GM18519 (cell line): ENCODE data around the gene PLCB2.
A peak's percentile ranks its signal among the peaks of the same experiment; 100 is the strongest.

Experiments used
- ATAC-seq: cut with Tn5 transposase; IDR thresholded peaks from one replicate; pipeline ENCODE4 v1.9.1; 2021; ENCODE audit warnings: mild to moderate bottlenecking, moderate library complexity; ENCODE audit not compliant: unreplicated experiment, low FRiP score

PLCB2 gene

GRCh38 chr15:40325700-40326099 lies 18.0 kb upstream of the PLCB2 start:
- no peak for ATAC-seq

- no peak for ATAC-seq
Observed at GRCh38 chr15:40325188-40325587, 17.5 kb upstream of the PLCB2 start.

GRCh38 chr15:40323953-40324937 lies 16.5 kb upstream of the PLCB2 start:
- no peak for ATAC-seq

- ATAC-seq, result peak; percentile 83
Observed at GRCh38 chr15:40323239-40323952, 15.7 kb upstream of the PLCB2 start, which contains the start of gene INAFM2. Gene INAFM2 (plus strand): TSS chr15:40323692. CDS start chr15:40324056, 364 bp downstream.

GRCh38 chr15:40322531-40323238 lies 14.9 kb upstream of the PLCB2 start:
- ATAC-seq, result no peak

GRCh38 chr15:40320931-40321371 lies 13.2 kb upstream of the PLCB2 start:
- ATAC-seq, result no peak

GRCh38 chr15:40320409-40320808 lies 12.7 kb upstream of the PLCB2 start:
- no peak for ATAC-seq

- no peak for ATAC-seq
Observed at GRCh38 chr15:40317580-40317979, 9.8 kb upstream of the PLCB2 start.

- no peak for ATAC-seq
Observed at GRCh38 chr15:40316931-40317330, 9.2 kb upstream of the PLCB2 start.

GRCh38 chr15:40314723-40315276 lies 7.1 kb upstream of the PLCB2 start:
- no peak for ATAC-seq

- no peak for ATAC-seq
Observed at GRCh38 chr15:40313531-40314398, 6.0 kb upstream of the PLCB2 start.

- ATAC-seq, result no peak
Observed at GRCh38 chr15:40312370-40313158, 4.8 kb upstream of the PLCB2 start.

- no peak for ATAC-seq
Observed at GRCh38 chr15:40310993-40311392, 3.3 kb upstream of the PLCB2 start.

- no peak for ATAC-seq
Observed at GRCh38 chr15:40310001-40310959, 2.5 kb upstream of the PLCB2 start.

- no peak for ATAC-seq
Observed at GRCh38 chr15:40309344-40309862, 1.7 kb upstream of the PLCB2 start.

- no peak for ATAC-seq
Observed at GRCh38 chr15:40306908-40307307, 827 bp downstream of the PLCB2 start.

- ATAC-seq, result no peak
Observed at GRCh38 chr15:40306371-40306770, 1.4 kb downstream of the PLCB2 start.
